ENCODE measurements around the gene FRMD6.

DNA sequence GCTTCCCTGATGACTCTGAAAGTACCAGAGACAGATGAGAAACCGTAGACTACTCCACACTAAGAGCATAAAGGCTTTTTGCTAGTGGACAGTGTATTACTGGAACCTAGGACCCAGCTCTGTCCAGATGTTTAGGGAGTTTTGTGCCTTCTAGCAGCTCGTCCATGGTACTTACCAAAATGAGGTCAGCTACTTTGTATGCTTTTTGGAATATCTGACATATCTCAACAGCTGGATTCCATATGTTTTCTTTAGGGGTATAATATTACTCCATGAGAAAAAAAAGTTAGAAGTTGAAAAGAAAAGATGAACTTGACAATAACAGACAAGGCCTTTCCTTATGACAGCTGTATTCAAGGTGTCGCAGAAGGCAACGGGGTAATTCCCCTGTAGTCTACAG lies 32.1 kb upstream of the FRMD6 start:
- TF ChIP-seq CTCF (IDR thresholded peaks at IDR 0.05) (no peak), POLR2A (IDR thresholded peaks at IDR 0.05) (no peak), POLR2AphosphoS5 (IDR thresholded peaks at IDR 0.05) (no peak), EP300 (IDR thresholded peaks at IDR 0.05) (no peak)
